Skeletal muscle cell (primary cell): ENCODE data around the gene SDSL.

ENCODE experiments used
- DNase-seq: peaks from one replicate; pipeline ENCODE4 v3.0.0-alpha.2; 2010; ENCODE audit warnings: low read depth
- H3K4me3 ChIP-seq: 2 replicates; pipeline ENCODE4 v1.5.1; 2011; ENCODE audit warnings: low read depth, mild to moderate bottlenecking, control low read depth, low read length, moderate library complexity

Gene SDSL

GRCh38 chr12:113395119-113395518 is 27.1 kb upstream of the SDSL start:
- DNase-seq: no peak

GRCh38 chr12:113396200-113396599 is 26.0 kb upstream of the SDSL start:
- H3K4me3 ChIP-seq: no peak overlapping the region
- no peak for DNase-seq

More at GRCh38 chr12:113395119-113395518, 27.1 kb upstream of the SDSL start:
- no peak overlapping the region for H3K4me3 ChIP-seq

GRCh38 chr12:113396828-113397496 is 25.2 kb upstream of the SDSL start:
- no peak for DNase-seq
- no peak overlapping the region for H3K4me3 ChIP-seq

GRCh38 chr12:113397497-113398197 is 24.5 kb upstream of the SDSL start:
- no peak for DNase-seq
- no peak overlapping the region for H3K4me3 ChIP-seq

GRCh38 chr12:113398346-113399290 is 23.6 kb upstream of the SDSL start:
- DNase-seq: no peak
- H3K4me3 ChIP-seq: no peak overlapping the region

GRCh38 chr12:113399490-113399889 is 22.7 kb upstream of the SDSL start:
- DNase-seq: no peak
- H3K4me3 ChIP-seq: no peak overlapping the region

- no peak for DNase-seq
- no peak overlapping the region for H3K4me3 ChIP-seq
Observed at GRCh38 chr12:113400362-113400761, 21.8 kb upstream of the SDSL start.

- no peak for DNase-seq
Observed at GRCh38 chr12:113401066-113402000, 20.8 kb upstream of the SDSL start.

GRCh38 chr12:113402586-113403260 is 19.5 kb upstream of the SDSL start:
- no peak overlapping the region for H3K4me3 ChIP-seq
- DNase-seq: no peak

More at GRCh38 chr12:113401066-113402000, 20.8 kb upstream of the SDSL start:
- H3K4me3 ChIP-seq: no peak overlapping the region

- no peak for DNase-seq
- H3K4me3 ChIP-seq: no peak within 1 kb of the TSS
Observed at GRCh38 chr12:113403435-113404415, 18.5 kb upstream of the SDSL start, which contains the start of gene SDS. Gene SDS, minus strand, starts transcription at chr12:113403887. Its CDS starts 4,179 bp downstream, at chr12:113399708.

GRCh38 chr12:113405694-113406093 is 16.5 kb upstream of the SDSL start:
- H3K4me3 ChIP-seq: no peak overlapping the region
- DNase-seq: no peak

- no peak overlapping the region for H3K4me3 ChIP-seq
Observed at GRCh38 chr12:113407931-113408600, 14.1 kb upstream of the SDSL start.

GRCh38 chr12:113408756-113409298 is 13.4 kb upstream of the SDSL start:
- no peak overlapping the region for H3K4me3 ChIP-seq
- DNase-seq: no peak

More at GRCh38 chr12:113407931-113408600, 14.1 kb upstream of the SDSL start:
- DNase-seq: no peak

GRCh38 chr12:113409462-113410124 is 12.6 kb upstream of the SDSL start:
- no peak for DNase-seq

GRCh38 chr12:113413488-113413939 is 8.7 kb upstream of the SDSL start:
- no peak overlapping the region for H3K4me3 ChIP-seq
- no peak for DNase-seq

More at GRCh38 chr12:113409462-113410124, 12.6 kb upstream of the SDSL start:
- H3K4me3 ChIP-seq: no peak overlapping the region
